DMS79 treated with DMSO at 0.1 percent for 48 hours (cell line): Measurements from ENCODE around the gene TAF7.
A peak's percentile ranks its signal among the peaks of the same experiment; 100 is the strongest.
"Not testable (repeated sequence)": the region's sequence is repeated elsewhere in the genome, so short reads cannot be mapped to it uniquely, and the experiment has no call there.

Source experiments
- DNase-seq: peaks from one replicate; lab custom pipeline; 2025; lab: John Stamatoyannopoulos, UW

The TAF7 gene

GRCh38 chr5:141338538-141339306, 18.1 kb upstream of the TAF7 start, which contains the start of gene PCDHGA2:
PCDHGA2 (plus strand) TSS chr5:141338760.
- DNase-seq: no peak

- not testable (repeated sequence) for DNase-seq
Observed at GRCh38 chr5:141332571-141332970, 12.0 kb upstream of the TAF7 start.

DNA sequence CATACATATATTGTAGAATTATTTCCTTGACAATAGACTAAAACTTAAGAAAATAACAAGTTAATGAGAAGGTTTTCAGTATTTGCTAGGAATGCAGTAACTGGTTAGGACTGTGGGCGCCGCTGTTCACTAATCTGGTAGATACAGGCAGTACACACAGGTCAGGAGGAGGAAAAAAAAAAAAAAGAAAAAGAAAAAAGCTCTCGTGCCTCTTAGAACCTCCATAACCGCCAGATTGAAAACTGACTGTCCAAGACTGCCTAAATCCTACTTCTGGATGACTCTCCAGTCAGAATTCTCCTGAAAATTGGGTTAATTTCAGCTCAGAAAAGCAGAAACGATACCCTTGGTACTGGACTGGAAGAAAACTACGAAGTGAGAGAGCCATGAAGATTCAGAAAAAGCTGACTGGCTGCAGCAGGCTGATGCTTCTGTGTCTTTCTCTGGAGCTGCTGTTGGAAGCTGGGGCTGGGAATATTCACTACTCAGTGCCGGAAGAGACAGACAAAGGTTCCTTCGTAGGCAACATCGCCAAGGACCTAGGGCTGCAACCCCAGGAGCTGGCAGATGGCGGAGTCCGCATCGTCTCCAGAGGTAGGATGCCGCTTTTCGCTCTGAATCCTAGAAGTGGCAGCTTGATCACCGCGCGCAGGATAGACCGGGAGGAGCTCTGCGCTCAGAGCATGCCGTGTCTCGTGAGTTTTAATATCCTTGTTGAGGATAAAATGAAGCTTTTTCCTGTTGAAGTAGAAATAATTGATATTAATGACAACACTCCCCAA, 9.9 kb upstream of the TAF7 start, which contains the start of gene PCDHGA1:
TSS of gene PCDHGA1 (plus strand) at position 216 of the 782 bp plus-strand sequence.
- DNase-seq: no peak

- no peak for DNase-seq
Observed at GRCh38 chr5:141328231-141328630, 7.6 kb upstream of the TAF7 start.

DNA sequence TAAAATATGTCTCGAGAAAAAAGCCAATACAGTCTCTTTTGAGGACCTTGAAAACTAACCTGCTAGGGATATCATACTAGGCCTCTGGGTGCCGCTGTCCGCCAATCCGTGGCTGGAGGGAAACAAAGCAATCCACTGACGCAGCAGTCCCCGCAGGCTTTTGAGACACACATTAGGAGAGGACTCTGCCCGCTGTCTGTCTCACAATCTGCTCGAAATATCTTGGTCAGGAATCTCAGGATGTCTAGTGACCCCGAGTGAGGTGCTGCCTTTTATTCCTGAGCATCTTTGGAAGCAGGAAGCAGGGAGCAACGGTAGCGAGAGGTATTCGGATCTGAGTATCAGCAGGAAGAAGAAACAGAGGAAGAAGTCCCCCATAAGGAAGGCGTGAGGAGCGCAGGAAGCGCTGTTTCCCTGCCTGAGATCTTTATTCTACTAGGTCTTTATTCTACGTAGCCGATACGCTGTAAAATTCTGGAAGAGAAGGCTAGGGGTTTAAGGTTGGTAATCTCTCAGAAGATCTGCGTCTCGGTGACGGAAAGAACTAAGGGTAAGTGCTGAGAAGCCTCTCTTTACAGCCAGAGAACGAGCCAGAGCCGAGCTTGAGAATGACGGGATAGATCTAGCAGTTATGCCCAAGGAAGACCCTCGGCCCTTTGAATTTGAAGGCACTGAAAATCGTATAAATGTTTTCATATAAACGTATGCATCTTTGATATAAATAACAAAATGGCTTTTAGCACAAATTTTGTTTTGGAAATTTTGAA, 5.7 kb upstream of the TAF7 start:
- DNase-seq: peak; percentile 63

GRCh38 chr5:141322261-141322660, 1.7 kb upstream of the TAF7 start:
- no peak for DNase-seq

GRCh38 chr5:141319699-141320098, 885 bp downstream of the TAF7 start:
- DNase-seq: no peak

DNA sequence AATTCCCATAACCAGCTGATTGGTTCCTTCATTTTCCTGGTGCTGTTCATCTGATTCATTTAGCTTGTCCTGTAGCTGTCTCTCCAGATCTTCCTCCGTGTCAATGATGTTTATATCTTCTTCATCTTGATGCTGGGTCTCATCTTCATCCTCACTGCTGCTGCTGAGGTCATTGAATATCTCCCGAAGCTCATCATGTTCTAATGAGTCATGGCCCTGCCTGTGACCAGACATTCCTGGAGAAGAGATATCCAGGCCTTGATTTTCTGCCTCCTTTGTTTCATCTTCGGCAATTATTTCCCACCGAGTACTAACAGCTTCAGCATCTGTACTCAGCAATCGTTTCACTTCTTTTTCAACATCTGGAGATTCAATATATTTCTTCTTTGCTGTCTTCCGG, 1.4 kb downstream of the TAF7 start:
- no peak for DNase-seq

- DNase-seq: not testable (repeated sequence)
Observed at GRCh38 chr5:141316963-141317362, 3.6 kb downstream of the TAF7 start.

GRCh38 chr5:141313711-141314110, 6.9 kb downstream of the TAF7 start:
- DNase-seq: no peak

- DNase-seq: no peak
Observed at GRCh38 chr5:141306630-141307029, 14.0 kb downstream of the TAF7 start.

DNA sequence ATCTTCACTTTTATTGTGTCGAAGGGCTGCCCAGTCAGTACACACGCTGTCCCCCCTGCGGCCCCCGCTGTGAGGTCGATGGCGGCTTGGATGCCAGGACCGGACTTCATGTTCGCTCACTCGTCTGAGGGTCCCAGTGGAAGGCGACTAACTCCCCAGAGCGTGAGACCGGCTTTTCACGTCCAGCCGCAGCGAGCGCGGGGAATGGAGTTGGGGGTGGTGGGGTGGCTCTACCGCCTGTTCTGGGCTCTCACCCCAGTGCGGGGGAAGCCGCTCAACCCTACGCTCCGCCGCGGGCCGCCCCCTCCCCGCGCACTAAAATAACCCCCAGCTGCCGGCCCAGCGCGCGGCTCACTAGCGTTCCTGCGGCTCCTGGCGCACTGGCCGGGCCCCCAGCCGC, 16.8 kb downstream of the TAF7 start, which contains the start of gene SLC25A2:
TSS of gene SLC25A2 (minus strand) at position 294 of the 400 bp plus-strand sequence. CDS start at position 110, 184 bp downstream.
- no peak for DNase-seq

DNA sequence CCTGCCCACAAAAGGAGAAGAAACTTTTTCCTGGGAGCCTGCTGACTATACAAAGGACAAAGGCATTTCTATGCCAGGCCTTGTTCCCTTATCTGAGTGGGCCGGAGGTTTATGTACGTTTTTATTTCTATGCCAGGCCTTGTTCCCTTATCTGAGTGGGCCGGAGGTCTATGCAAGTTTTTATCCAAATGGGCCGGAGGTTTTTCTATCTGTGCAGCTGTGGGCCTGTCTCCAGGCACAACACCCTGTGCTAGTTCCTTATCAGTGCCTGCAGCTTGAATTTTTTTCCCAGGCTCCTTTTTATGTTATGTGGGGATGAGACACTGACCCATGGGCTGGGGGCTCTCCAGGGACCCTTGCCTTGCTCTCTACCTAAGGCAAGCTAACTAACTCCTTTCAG, 22.2 kb downstream of the TAF7 start:
- DNase-seq: no peak

DNA sequence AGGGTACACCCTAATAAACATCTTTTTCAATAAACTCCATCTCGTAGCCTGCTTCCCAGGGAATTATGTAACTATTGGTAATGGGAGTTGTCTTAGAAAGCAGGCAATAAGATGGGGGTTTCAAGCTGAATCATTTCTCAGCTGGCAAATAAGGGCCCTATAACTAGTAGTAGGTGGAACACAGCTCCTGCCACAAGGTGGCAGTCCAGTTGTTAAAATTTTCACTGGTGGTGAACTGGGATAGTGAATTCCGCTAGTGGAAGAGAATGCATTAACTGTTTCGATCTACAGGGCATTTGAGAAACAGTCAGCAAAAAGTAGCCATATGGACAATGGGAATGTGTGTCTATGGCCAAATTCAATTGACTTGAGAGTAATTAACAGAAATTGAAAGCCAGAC, 47.7 kb downstream of the TAF7 start:
- DNase-seq: no peak

- DNase-seq: no peak
Observed at GRCh38 chr5:141269195-141269594, 51.4 kb downstream of the TAF7 start.
